Cardiac muscle cell (in vitro differentiated cells and primary cell): ENCODE measurements around the gene CABLES2. TPM values are rescaled to one million over a fixed set of nuclear protein-coding genes. Genes with fewer than 3 reads are reported as not detected.
"Not testable (repeated sequence)": the region's sequence is repeated elsewhere in the genome, so short reads cannot be mapped to it uniquely, and the experiment has no call there.

ENCODE experiments used
- DNase-seq, 2 donors: peaks; one replicate each; pipeline versions ENCODE4 v3.0.0 to v3.0.0-alpha.2; 2010 to 2017; ENCODE audit warnings: low read depth in 1 of 2, low spot score in 1 of 2
- H3K27ac ChIP-seq: fragments of 200-600 bp; sonication (generic); 2 replicates; pipeline ENCODE4 v1.5.1; 2016
- H3K27me3 ChIP-seq: fragments of 200-600 bp; sonication (generic); 2 replicates; pipeline ENCODE4 v1.6.0; 2016; ENCODE audit warnings: control low read depth
- H3K36me3 ChIP-seq: fragments of 200-600 bp; sonication (generic); 2 replicates; pipeline ENCODE4 v1.5.1; 2016; ENCODE audit warnings: control low read depth
- H3K4me1 ChIP-seq: fragments of 200-600 bp; sonication (generic); 2 replicates; pipeline ENCODE4 v1.8.1; 2017; ENCODE audit warnings: low read depth, mild to moderate bottlenecking, mixed run types
- H3K4me3 ChIP-seq: fragments of 200-600 bp; sonication (generic); 2 replicates; pipeline ENCODE4 v1.5.1; 2016; ENCODE audit warnings: mild to moderate bottlenecking
- H3K9me3 ChIP-seq: fragments of 200-600 bp; sonication (generic); 2 replicates; pipeline ENCODE4 v1.5.1; 2017; ENCODE audit warnings: low read depth, mild to moderate bottlenecking, control low read depth
- CTCF ChIP-seq: IDR thresholded peaks from 2 replicates; pipeline ENCODE4 v1.5.1; 2012; ENCODE audit warnings: low read depth, mild to moderate bottlenecking, low read length
- polyA plus RNA-seq: library from polyadenylated mRNA; unstranded; fragments of >200 nt; fragmentation: Nextera tagmentation; extraction: Ambion mirVana; gene quantifications from 2 replicates; pipeline ENCODE4 v1.2.1, GENCODE V29; 2016
- total RNA-seq: library from RNA; depleted of rRNA; stranded (reverse); fragments of >200 nt; gene quantifications from 2 replicates; pipeline ENCODE4 v1.2.3, GENCODE V29; 2016

CABLES2 gene
- total and polyA plus RNA-seq, 2 experiments from 2014 or later: 17.9 to 21.4 TPM

GRCh38 chr20:62377064-62377461 is 30.0 kb downstream of the CABLES2 start:
- no peak for DNase-seq
- no peak overlapping the region for H3K4me3 ChIP-seq
- peaks cover 22% of the 10 kb centered on the region for H3K4me1 ChIP-seq
- no peaks in the 10 kb centered on the region for H3K36me3 ChIP-seq
- no peaks in the 10 kb centered on the region for H3K9me3 ChIP-seq
- no peak for TF ChIP-seq CTCF
- peak overlapping the region; percentile 97 for H3K27ac ChIP-seq
- H3K27me3 ChIP-seq: no peaks in the 10 kb centered on the region

GRCh38 chr20:62376112-62377063 is 30.7 kb downstream of the CABLES2 start:
- Histone ChIP-seq H3K4me3 (no peak overlapping the region), H3K9me3 (no peaks in the 10 kb centered on the region), H3K27ac (peak overlapping the region; percentile 97), H3K4me1 (peaks cover 24% of the 10 kb centered on the region), H3K27me3 (no peaks in the 10 kb centered on the region), H3K36me3 (no peaks in the 10 kb centered on the region)
- peak; percentile 88 to 94 for DNase-seq
- peak; percentile 59 for TF ChIP-seq CTCF

- Histone ChIP-seq H3K4me3 (no peak overlapping the region), H3K36me3 (no peaks in the 10 kb centered on the region), H3K27ac (peak overlapping the region; percentile 97), H3K27me3 (no peaks in the 10 kb centered on the region), H3K9me3 (no peaks in the 10 kb centered on the region), H3K4me1 (peaks cover 36% of the 10 kb centered on the region)
- no peak for DNase-seq
- TF ChIP-seq CTCF: no peak
These were observed 32.5 kb downstream of the CABLES2 start for GRCh38 chr20:62374331-62375152.

GRCh38 chr20:62373631-62374179 is 33.4 kb downstream of the CABLES2 start:
- Histone ChIP-seq H3K27ac (peak overlapping the region; percentile 97), H3K4me1 (peaks cover 44% of the 10 kb centered on the region)
- not testable (repeated sequence) for H3K36me3 ChIP-seq, DNase-seq, H3K9me3 ChIP-seq, H3K4me3 ChIP-seq, H3K27me3 ChIP-seq

- H3K4me1 ChIP-seq: peaks cover 56% of the 10 kb centered on the region
These were observed 34.8 kb downstream of the CABLES2 start for GRCh38 chr20:62372042-62372993.

More at GRCh38 chr20:62372042-62372993, 34.8 kb downstream of the CABLES2 start:
- no peak for TF ChIP-seq CTCF
- Histone ChIP-seq H3K27ac (peak overlapping the region; percentile 27), H3K4me3 (no peak overlapping the region), H3K36me3 (no peaks in the 10 kb centered on the region), H3K9me3 (no peaks in the 10 kb centered on the region), H3K27me3 (no peaks in the 10 kb centered on the region)
- DNase-seq: no peak
